Measurements from ENCODE around the gene ZIC1. TPM values are rescaled to one million over a fixed set of nuclear protein-coding genes. Genes with fewer than 3 reads are reported as not detected.

ZIC1 gene
- total and polyA plus RNA-seq, 9 of the 15 experiments (the other 6 are each of a cell fraction or from before 2014, with no cell fraction given), result 0.21 to 0.42 TPM; not detected in 7

DNA sequence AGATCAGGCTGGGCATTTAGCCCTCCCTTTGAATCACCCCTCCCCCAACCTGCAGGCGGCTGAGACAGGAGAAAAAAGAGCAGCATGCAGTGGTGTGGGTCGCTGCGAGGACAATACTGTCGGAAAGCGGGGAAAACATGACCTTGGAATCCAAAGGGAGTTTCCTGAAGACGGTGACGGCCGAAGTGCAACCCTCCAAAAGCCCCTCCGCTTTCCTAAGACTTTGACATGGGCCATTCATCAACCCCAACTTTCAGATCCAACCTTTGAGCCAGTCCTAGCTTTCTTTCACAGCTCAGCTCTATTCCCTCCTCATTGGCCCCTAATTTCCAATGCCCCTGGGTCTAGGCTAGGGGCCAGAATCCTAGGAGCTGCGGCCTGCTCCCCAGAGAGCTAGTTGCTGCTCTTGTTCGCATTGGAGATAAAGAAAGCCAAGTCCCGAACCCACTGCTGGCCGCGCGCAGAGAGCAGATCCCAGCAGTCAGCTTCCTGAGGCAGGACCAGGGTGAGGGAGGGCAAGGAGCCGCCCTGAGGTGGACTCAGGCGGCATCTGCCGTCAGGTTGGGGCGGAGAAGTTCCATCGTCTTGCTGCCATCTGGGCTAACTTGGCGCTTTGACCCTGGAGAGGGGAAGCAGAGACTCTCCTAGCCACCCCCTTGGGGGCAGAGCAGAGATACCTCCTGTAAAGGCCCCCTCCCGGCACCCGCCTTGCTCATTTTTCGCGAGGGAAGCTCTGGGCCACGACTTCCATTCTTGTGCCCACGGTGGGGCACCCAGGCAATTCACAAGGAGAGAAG is 3.7 kb upstream of the ZIC1 start:
- intact Hi-C loops (cut with micrococcal nuclease), result no loop called here
- Histone ChIP-seq H3K4me1 (replicated peaks in 1 of 2; ENCODE audit: control insufficient read depth in 2 of 2, insufficient read depth in 2 of 2, low read length in 2 of 2) (no peaks in the 10 kb centered on the region), H4K20me1 (replicated peaks; ENCODE audit: control insufficient read depth, insufficient read depth, low read length) (no peaks in the 10 kb centered on the region), H3K79me2 (ENCODE audit: control insufficient read depth, insufficient read depth, low read length) (no peaks in the 10 kb centered on the region), H3K9me3 (replicated peaks; ENCODE audit: control insufficient read depth, insufficient read depth, low read depth, low read length) (no peaks in the 10 kb centered on the region), H3K9ac (ENCODE audit: insufficient read depth in 1 of 2, low read depth in 2 of 2, low read length in 2 of 2) (no peak overlapping the region), H2AFZ (ENCODE audit: low read depth, low read length) (no peak overlapping the region), H3K4me2 (ENCODE audit: insufficient read depth, low read length) (no peak overlapping the region), H3K9me1 (ENCODE audit: control insufficient read depth, insufficient read depth, low read length) (no peaks in the 10 kb centered on the region), H3K27ac (ENCODE audit: extremely low read depth, low read depth, low read length) (no peak overlapping the region), H3K36me3 (ENCODE audit: control insufficient read depth, insufficient read depth, low read length) (no peaks in the 10 kb centered on the region), H3K27me3 (ENCODE audit: control insufficient read depth in 2 of 2, insufficient read depth in 2 of 2, low read length in 2 of 2) (peaks cover 3 to 31% of the 10 kb centered on the region in 2 experiments; a peak in 3 of 5 replicates), H3K4me3 (no peak overlapping the region)
- no TSS peak for BruUV-seq (replicated peaks)
- no peak for DNase-seq (ENCODE audit: extremely low read depth in 1 of 4, low spot score in 3 of 4)
- 0% methylated on average over 20 of the region's 27 CpGs for WGBS (ENCODE audit: insufficient coverage, low coverage, missing lambda C conversion rate)
- POLR2A ChIA-PET, result no interaction called here
- FAIRE-seq, result no peak
- CTCF ChIA-PET (ENCODE audit: low intra/inter-chr PET ratio), result no interaction called here
- in situ Hi-C loops (cut with MboI), result no loop called here
- TF ChIP-seq KLF10 (CRISPR knock-in tag; IDR thresholded peaks at IDR 0.05), result no peak
- TF ChIP-seq RBM22 (IDR thresholded peaks at IDR 0.05; ENCODE audit: low read depth, low read length, poor library complexity, severe bottlenecking), result no peak
- no peak for TF ChIP-seq POLR3A (IDR thresholded peaks at IDR 0.05; ENCODE audit: borderline replicate concordance, extremely low read depth, insufficient read depth, insufficient read length)
- TF ChIP-seq ETS2 (tag; IDR thresholded peaks at IDR 0.05; ENCODE audit: borderline replicate concordance, poor library complexity, severe bottlenecking), result no peak
- TF ChIP-seq ZBTB12 (CRISPR knock-in tag; IDR thresholded peaks at IDR 0.05), result no peak
- no peak for TF ChIP-seq MNT (conservative IDR thresholded peaks at IDR 0.05)
- TF ChIP-seq PHF21A (IDR thresholded peaks at IDR 0.05; ENCODE audit: borderline replicate concordance, low read depth), result no peak
- no peak for TF ChIP-seq CHCHD3 (CRISPR knock-in tag; IDR thresholded peaks at IDR 0.05)
- TF ChIP-seq, protein P1, sequence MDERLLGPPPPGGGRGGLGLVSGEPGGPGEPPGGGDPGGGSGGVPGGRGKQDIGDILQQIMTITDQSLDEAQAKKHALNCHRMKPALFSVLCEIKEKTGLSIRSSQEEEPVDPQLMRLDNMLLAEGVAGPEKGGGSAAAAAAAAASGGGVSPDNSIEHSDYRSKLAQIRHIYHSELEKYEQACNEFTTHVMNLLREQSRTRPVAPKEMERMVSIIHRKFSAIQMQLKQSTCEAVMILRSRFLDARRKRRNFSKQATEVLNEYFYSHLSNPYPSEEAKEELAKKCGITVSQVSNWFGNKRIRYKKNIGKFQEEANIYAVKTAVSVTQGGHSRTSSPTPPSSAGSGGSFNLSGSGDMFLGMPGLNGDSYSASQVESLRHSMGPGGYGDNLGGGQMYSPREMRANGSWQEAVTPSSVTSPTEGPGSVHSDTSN (CRISPR knock-in tag; IDR thresholded peaks at IDR 0.05; ENCODE audit: low read depth), result no peak
- TF ChIP-seq, protein P1 (tag; conservative IDR thresholded peaks at IDR 0.05; ENCODE audit: low read depth), result no peak
- TF ChIP-seq PRMT5 (CRISPR knock-in tag; IDR thresholded peaks at IDR 0.05), result no peak
- no peak for TF ChIP-seq RNF2 (IDR thresholded peaks at IDR 0.05)
- ATAC-seq, result no peak
